ENCODE results near the gene ADGRG2.

ADGRG2 gene

DNA sequence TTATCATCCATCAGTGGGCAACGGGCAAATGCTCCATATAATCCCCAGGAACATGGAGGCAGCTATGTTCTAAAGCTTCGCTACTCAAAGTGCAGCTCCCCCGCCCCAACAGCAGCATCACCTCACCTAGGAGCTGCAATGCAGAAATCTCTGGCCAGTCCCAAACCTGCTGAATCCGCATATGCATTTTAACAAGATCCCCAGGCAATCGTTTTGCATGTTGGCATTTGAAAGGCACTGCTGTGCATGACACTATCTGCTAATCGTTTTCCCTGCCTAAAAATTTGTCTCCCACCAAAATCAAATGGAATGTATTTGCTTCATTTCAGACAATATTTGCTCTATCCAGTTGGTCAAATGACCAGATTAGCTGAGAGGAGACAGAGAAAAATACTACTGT lies 15.2 kb downstream of the ADGRG2 start:
- DNase-seq (ENCODE audit: low read depth): no peak
- TF ChIP-seq, protein P1, sequence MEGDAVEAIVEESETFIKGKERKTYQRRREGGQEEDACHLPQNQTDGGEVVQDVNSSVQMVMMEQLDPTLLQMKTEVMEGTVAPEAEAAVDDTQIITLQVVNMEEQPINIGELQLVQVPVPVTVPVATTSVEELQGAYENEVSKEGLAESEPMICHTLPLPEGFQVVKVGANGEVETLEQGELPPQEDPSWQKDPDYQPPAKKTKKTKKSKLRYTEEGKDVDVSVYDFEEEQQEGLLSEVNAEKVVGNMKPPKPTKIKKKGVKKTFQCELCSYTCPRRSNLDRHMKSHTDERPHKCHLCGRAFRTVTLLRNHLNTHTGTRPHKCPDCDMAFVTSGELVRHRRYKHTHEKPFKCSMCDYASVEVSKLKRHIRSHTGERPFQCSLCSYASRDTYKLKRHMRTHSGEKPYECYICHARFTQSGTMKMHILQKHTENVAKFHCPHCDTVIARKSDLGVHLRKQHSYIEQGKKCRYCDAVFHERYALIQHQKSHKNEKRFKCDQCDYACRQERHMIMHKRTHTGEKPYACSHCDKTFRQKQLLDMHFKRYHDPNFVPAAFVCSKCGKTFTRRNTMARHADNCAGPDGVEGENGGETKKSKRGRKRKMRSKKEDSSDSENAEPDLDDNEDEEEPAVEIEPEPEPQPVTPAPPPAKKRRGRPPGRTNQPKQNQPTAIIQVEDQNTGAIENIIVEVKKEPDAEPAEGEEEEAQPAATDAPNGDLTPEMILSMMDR (IDR thresholded peaks at IDR 0.05; ENCODE audit: low read depth, low read length, missing control alignments): no peak
- H3K4me3 ChIP-seq (ENCODE audit: low read depth, low read length): no peak overlapping the region

DNA sequence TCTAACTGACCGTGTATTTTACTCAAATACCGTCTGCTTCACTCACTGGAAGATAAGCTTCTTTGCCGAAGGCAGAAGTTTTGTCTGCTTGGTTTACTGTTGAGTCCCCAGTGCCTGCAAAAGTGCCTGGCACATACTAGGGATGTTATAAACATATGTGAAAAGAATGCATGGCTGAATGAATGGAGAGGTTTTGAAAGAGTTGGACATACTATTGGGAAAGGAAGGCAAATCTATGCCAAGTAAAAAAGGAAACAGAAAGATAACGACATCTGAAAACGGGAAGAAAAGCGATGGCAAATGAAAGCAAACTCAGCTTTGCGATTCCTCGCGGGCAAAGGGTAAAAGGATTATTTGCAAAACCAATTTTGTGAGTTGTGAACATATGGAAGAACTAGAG lies 21.7 kb downstream of the ADGRG2 start:
- H3K4me3 ChIP-seq (ENCODE audit: low read depth, low read length): no peak overlapping the region
- TF ChIP-seq, protein P1 (IDR thresholded peaks at IDR 0.05; ENCODE audit: low read depth, low read length, missing control alignments): no peak
- DNase-seq (ENCODE audit: low read depth): no peak

DNA sequence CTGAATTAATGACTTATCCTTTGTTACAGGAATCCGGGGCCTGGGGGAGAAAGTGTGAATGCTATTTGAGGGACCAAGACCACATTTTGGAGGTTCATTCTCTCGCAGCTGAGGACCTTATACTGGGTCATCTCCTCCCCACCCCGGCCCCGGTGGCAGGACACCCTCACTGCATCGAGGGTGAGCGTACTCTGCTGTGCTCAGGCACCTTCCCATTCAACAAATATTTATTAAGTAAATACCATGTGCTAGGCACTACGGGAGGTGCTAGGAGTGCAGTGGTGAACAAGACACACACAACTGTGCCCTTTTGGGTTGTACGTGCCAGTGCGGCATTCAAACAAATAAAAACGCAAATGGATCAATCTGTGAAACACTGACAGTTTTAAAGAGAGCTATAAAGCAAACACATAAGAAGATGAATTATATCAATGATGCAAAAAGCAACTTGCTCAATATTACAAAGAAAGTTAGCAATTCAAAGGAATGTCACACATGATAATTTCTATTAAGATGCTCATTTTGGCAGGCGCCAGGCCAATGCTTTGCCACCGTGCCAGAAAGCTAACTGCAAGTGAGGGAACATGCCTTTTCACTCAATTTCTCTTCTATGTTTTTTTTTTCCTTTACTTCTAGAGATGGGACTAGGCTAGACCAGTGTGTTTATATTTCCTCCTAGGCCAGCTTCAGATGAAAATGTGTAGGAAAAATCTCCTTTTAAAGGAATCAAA lies 24.6 kb downstream of the ADGRG2 start:
- TF ChIP-seq, protein P1 (IDR thresholded peaks at IDR 0.05; ENCODE audit: low read depth, low read length, missing control alignments): no peak
- DNase-seq (ENCODE audit: low read depth): no peak
- no peak overlapping the region for H3K4me3 ChIP-seq (ENCODE audit: low read depth, low read length)

DNA sequence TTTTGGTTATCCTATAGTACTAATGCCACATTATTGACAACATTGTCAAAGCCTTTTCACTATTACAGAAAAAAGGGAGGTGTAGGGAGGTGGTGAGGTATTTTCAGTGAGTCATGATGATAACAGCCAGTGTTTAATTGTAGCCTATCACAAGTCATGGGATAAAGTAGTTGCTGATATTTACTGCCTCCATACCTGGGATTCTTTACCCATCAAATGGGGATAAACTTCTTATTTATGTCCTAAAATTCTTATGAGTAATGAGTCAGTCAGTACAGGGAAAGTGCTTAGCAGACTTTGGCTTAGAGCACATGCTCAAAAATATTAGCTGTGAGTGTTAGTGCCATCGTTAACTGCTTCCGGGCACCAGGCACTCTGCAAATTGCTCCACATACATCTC lies 25.7 kb downstream of the ADGRG2 start:
- TF ChIP-seq, protein P1 (IDR thresholded peaks at IDR 0.05; ENCODE audit: low read depth, low read length, missing control alignments): no peak
- DNase-seq (ENCODE audit: low read depth): no peak
- H3K4me3 ChIP-seq (ENCODE audit: low read depth, low read length): no peak overlapping the region

DNA sequence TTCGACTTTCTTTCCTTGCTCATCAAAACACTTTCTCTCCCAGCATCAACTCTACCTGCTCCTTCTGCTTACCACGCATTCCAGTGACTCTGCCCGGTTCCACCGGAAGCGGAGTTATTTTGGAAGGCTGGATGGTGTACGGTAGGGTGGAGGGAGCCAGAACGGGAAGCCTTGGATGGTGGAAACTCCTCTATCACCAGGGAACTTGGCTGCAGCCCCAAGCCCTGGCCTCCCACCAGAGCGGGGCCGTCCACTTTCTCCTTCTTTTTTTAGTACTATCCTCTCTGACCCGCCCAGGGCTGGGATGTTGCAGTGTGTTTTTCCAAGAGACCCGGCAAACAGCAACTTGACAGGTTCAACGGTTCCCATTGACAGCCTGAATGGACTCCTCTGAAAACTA lies 27.6 kb downstream of the ADGRG2 start:
- no peak overlapping the region for H3K4me3 ChIP-seq (ENCODE audit: low read depth, low read length)
- TF ChIP-seq, protein P1 (IDR thresholded peaks at IDR 0.05; ENCODE audit: low read depth, low read length, missing control alignments): no peak

DNA sequence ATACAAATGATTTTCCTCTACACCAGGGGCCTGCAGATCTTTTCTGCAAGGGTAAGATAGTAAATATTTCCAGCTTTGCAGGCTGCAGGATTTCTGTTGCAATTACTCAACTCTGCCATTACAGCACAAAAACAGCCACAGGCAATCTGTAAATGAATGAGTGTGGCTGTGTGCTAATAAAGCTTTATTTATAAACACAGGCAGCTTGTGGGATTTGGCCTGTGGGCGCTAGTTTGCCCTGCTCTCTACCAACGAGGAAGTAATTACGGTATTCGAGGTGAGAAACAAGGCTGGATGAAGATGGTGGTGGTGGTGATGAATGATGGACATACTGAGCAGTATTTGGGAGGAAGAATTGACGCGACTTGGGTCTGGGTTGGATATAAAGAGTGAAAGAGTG lies 30.7 kb downstream of the ADGRG2 start:
- TF ChIP-seq, protein P1 (IDR thresholded peaks at IDR 0.05; ENCODE audit: low read depth, low read length, missing control alignments): no peak
- no peak for DNase-seq (ENCODE audit: low read depth)
- H3K4me3 ChIP-seq (ENCODE audit: low read depth, low read length): no peak overlapping the region

More for the DNA sequence above, 27.6 kb downstream of the ADGRG2 start:
- no peak for DNase-seq (ENCODE audit: low read depth)

DNA sequence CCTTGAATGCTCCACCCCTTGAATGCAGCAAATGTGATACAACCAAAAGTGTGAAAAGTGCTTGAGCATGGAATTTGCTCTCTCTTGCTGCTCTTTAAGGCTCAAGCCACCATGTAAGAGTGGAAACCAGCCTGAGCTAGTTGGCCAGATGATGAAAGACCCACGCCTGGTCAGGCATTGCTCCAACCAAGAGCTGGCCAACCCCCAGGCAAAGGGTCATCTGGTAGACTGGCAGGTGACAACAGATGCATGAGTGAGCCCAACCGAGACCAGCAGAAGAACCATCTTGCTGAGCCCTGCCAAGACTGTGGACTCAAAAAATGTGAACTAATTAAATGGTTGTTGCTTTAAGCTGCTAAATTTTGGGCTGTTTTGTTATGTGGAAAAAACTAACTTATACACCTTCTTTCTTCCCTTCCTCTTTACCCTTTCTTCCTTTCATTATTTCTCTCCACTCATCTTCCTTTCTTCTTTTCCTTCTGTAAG lies 32.7 kb downstream of the ADGRG2 start:
- DNase-seq (ENCODE audit: low read depth): no peak
- TF ChIP-seq, protein P1 (IDR thresholded peaks at IDR 0.05; ENCODE audit: low read depth, low read length, missing control alignments): no peak

More for the DNA sequence above, 32.7 kb downstream of the ADGRG2 start:
- H3K4me3 ChIP-seq (ENCODE audit: low read depth, low read length): no peak overlapping the region

Data from GM12864 (cell line).